Esophagus muscularis mucosa (tissue), 4 donors: ENCODE data around the gene CYP39A1.

Experiments
- CTCF ChIP-seq, 3 experiments: fragments of 200-600 bp in 2 of 3; fragments of 450-650 bp in 1 of 3; sonication (generic) in 2 of 3; IDR thresholded peaks; one replicate each; pipeline ENCODE4 v1.5.1; 2017 to 2019; ENCODE audit warnings: antibody characterized with exemption in 3 of 3, mild to moderate bottlenecking in 2 of 3, moderate library complexity in 1 of 3
- EP300 ChIP-seq: sonication (generic); formaldehyde crosslinking; IDR thresholded peaks from one replicate; pipeline ENCODE4 v1.6.1; 2017; ENCODE audit warnings: antibody characterized with exemption
- POLR2AphosphoS5 ChIP-seq, 2 donors: sonication (generic); formaldehyde crosslinking; IDR thresholded peaks; one replicate each; pipeline ENCODE4 v1.6.1; 2017; ENCODE audit warnings: antibody characterized with exemption in 2 of 2

- TF ChIP-seq CTCF (IDR thresholded peaks at IDR 0.05), result no peak
- TF ChIP-seq POLR2AphosphoS5 (IDR thresholded peaks at IDR 0.05), result no peak
- TF ChIP-seq EP300, result no peak
These were observed 68.0 kb downstream of the CYP39A1 start for GRCh38 chr6:46584586-46584985.
